ENCODE measurements around the gene SLC4A7. TPM values are rescaled to one million over a fixed set of nuclear protein-coding genes. Genes with fewer than 3 reads are reported as not detected.
"Not testable (repeated sequence)": the region's sequence is repeated elsewhere in the genome, so short reads cannot be mapped to it uniquely, and the experiment has no call there.

SLC4A7 gene
- total RNA-seq, 2 donors from 2014 or later: 11.2 to 20.2 TPM

DNA sequence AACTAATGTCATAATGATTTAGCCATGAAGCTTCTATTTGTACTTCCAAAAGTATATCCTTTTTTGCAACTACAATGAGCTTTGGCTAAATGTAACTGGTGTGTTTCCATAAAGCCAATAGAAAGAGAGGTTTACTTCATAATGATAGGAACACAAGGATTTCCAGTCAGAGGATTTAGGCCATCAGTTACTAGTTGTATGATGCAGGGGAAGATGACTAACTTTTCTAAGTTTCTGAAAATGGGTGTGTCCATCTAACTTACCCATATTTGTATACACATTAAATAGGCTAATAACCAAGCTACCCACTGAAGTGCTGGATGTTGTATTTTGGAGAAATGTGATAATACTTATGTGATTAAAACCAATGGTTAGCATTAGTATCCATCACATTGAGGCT is 55.7 kb downstream of the SLC4A7 start:
- no peak overlapping the region for H3K4me3 ChIP-seq
- intact Hi-C loops (cut with DNase I): no loop called here
- DNase-seq: no peak
- H3K4me1 ChIP-seq: no peaks in the 10 kb centered on the region
- no peaks in the 10 kb centered on the region for H3K36me3 ChIP-seq
- H3K27ac ChIP-seq: no peak overlapping the region
- H3K9ac ChIP-seq (ENCODE audit: low read depth in 2 of 2, low read length in 2 of 2): no peak overlapping the region
- no peaks in the 10 kb centered on the region for H3K9me3 ChIP-seq
- no peak for TF ChIP-seq CTCF (IDR thresholded peaks at IDR 0.05)
- no peaks in the 10 kb centered on the region for H3K27me3 ChIP-seq

- Histone ChIP-seq H3K36me3 (no peaks in the 10 kb centered on the region), H3K4me3 (no peak overlapping the region), H3K27me3 (no peaks in the 10 kb centered on the region), H3K9me3 (no peaks in the 10 kb centered on the region), H3K4me1 (no peaks in the 10 kb centered on the region), H3K9ac (ENCODE audit: low read depth in 2 of 2, low read length in 2 of 2) (no peak overlapping the region), H3K27ac (no peak overlapping the region)
- TF ChIP-seq CTCF (IDR thresholded peaks at IDR 0.05): no peak
- no peak for DNase-seq
- intact Hi-C loops (cut with DNase I): no loop called here
Observed at GRCh38 chr3:27426926-27427325, 57.3 kb downstream of the SLC4A7 start.

- Histone ChIP-seq H3K9me3 (no peaks in the 10 kb centered on the region), H3K27ac (no peak overlapping the region), H3K4me1 (no peaks in the 10 kb centered on the region), H3K9ac (ENCODE audit: low read depth in 2 of 2, low read length in 2 of 2) (no peak overlapping the region), H3K4me3 (no peak overlapping the region), H3K36me3 (no peaks in the 10 kb centered on the region), H3K27me3 (no peaks in the 10 kb centered on the region)
- no peak for DNase-seq
- intact Hi-C loops (cut with DNase I): no loop called here
- no peak for TF ChIP-seq CTCF (IDR thresholded peaks at IDR 0.05)
Observed at GRCh38 chr3:27425896-27426565, 58.2 kb downstream of the SLC4A7 start.

GRCh38 chr3:27424812-27425521 is 59.2 kb downstream of the SLC4A7 start:
- H3K27me3 ChIP-seq; H3K9me3 ChIP-seq; intact Hi-C loops (cut with DNase I); H3K27ac ChIP-seq; H3K9ac ChIP-seq (ENCODE audit: low read depth in 2 of 2, low read length in 2 of 2); DNase-seq; H3K4me1 ChIP-seq; H3K4me3 ChIP-seq; H3K36me3 ChIP-seq: not testable (repeated sequence)

GRCh38 chr3:27423463-27423862 is 60.7 kb downstream of the SLC4A7 start:
- H3K4me1 ChIP-seq: no peaks in the 10 kb centered on the region
- H3K36me3 ChIP-seq: no peaks in the 10 kb centered on the region
- no peak overlapping the region for H3K4me3 ChIP-seq
- TF ChIP-seq CTCF (IDR thresholded peaks at IDR 0.05): no peak
- intact Hi-C loops (cut with DNase I): no loop called here
- no peaks in the 10 kb centered on the region for H3K9me3 ChIP-seq
- no peak for DNase-seq
- H3K27me3 ChIP-seq: no peaks in the 10 kb centered on the region
- no peak overlapping the region for H3K27ac ChIP-seq
- H3K9ac ChIP-seq (ENCODE audit: low read depth in 2 of 2, low read length in 2 of 2): no peak overlapping the region

DNA sequence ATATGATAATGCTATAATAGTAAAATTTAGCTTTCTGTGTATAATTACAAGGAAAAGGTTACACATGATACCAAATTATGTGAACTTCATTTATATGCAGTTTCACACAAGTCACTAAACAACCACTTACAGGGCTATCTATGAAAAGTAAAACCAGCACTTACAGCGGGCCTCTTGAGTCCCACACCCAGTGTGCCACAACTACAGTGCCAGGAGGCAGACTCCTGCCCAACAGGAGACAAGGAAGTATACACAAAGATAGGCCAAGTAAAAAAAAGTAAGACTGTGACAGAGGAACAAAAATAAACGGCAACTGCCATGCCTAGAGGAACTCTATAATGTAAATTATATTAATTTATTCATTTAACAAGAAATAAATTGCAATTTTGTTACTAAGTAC is 61.6 kb downstream of the SLC4A7 start:
- no peak for DNase-seq
- no peaks in the 10 kb centered on the region for H3K36me3 ChIP-seq
- no peak for TF ChIP-seq CTCF (IDR thresholded peaks at IDR 0.05)
- H3K9ac ChIP-seq (ENCODE audit: low read depth in 2 of 2, low read length in 2 of 2): no peak overlapping the region
- H3K27me3 ChIP-seq: no peaks in the 10 kb centered on the region
- no peak overlapping the region for H3K4me3 ChIP-seq
- H3K9me3 ChIP-seq: no peaks in the 10 kb centered on the region
- no peak overlapping the region for H3K27ac ChIP-seq
- H3K4me1 ChIP-seq: no peaks in the 10 kb centered on the region
- intact Hi-C loops (cut with DNase I): no loop called here

Measured in colonic mucosa (tissue), 4 donors.